ENCODE data around the gene MLIP. TPM values are rescaled to one million over a fixed set of nuclear protein-coding genes. Genes with fewer than 3 reads are reported as not detected.

MLIP gene
- total and polyA plus RNA-seq, 2 donors from 2014 or later = 1.7 to 2.4 TPM

DNA sequence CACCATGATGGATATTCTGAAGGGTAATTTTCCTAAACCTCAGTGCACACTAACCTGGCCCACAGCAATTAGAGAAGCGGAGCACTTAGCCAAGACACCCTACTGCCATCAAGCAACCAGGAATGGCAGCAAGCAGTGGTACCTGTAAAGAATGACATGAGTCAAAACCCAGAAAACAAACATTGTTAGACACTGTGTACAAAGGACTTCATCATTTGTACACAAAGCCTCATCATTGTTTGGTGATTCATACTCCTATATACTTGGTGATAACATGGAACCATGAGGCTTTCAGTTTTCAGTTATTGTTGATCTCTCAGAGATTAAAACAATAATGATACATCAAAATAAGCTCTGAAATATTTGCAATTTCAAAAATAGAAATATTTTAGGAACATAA lies 74.6 kb downstream of the MLIP start:
- no peaks in the 10 kb centered on the region for H3K4me1 ChIP-seq (ENCODE audit: control insufficient read depth in 2 of 3, insufficient read depth in 2 of 3, low read depth in 1 of 3, low read length in 3 of 3)
- no peaks in the 10 kb centered on the region for H3K27me3 ChIP-seq (ENCODE audit: control insufficient read depth, insufficient read depth, low read length)
- TF ChIP-seq, protein P1, sequence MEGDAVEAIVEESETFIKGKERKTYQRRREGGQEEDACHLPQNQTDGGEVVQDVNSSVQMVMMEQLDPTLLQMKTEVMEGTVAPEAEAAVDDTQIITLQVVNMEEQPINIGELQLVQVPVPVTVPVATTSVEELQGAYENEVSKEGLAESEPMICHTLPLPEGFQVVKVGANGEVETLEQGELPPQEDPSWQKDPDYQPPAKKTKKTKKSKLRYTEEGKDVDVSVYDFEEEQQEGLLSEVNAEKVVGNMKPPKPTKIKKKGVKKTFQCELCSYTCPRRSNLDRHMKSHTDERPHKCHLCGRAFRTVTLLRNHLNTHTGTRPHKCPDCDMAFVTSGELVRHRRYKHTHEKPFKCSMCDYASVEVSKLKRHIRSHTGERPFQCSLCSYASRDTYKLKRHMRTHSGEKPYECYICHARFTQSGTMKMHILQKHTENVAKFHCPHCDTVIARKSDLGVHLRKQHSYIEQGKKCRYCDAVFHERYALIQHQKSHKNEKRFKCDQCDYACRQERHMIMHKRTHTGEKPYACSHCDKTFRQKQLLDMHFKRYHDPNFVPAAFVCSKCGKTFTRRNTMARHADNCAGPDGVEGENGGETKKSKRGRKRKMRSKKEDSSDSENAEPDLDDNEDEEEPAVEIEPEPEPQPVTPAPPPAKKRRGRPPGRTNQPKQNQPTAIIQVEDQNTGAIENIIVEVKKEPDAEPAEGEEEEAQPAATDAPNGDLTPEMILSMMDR (IDR thresholded peaks at IDR 0.05; ENCODE audit: borderline replicate concordance, extremely low read depth, insufficient read depth) = no peak
- FAIRE-seq = no peak
- no peaks in the 10 kb centered on the region for H3K36me3 ChIP-seq (ENCODE audit: control insufficient read depth in 2 of 3, insufficient read depth in 3 of 3, low read length in 3 of 3)
- no peak for DNase-seq
- H3K9ac ChIP-seq (ENCODE audit: low read length in 3 of 3) = no peak overlapping the region
- no peaks in the 10 kb centered on the region for H3K9me3 ChIP-seq (ENCODE audit: control insufficient read depth in 2 of 3, insufficient read depth in 1 of 3, low read length in 3 of 3)
- no peak overlapping the region for H3K4me3 ChIP-seq (ENCODE audit: low read length in 3 of 3)
- no peak overlapping the region for H3K27ac ChIP-seq (ENCODE audit: low read depth in 2 of 2, low read length in 2 of 2)
- intact Hi-C loops (cut with DNase I) = no loop called here

DNA sequence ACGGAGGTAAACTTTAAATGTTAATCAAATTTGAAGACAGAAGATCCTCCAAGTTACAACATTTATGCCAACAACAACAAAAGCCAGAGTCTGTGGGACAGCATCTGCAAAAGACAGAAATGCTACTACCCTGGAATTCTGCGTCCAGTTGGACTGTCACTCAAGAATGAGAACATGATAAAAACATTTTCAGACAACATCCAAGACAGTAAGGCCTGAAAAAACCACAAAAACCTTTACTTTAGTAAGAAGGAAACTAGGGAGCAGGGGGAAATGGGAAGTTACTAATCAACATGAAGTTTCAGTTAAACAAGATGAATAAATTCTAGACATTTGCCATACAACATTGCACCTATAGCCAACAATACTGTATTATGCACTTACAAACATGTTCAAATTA lies 77.6 kb downstream of the MLIP start:
- H3K27ac ChIP-seq (ENCODE audit: low read depth in 2 of 2, low read length in 2 of 2) = no peak overlapping the region
- no peak overlapping the region for H3K4me3 ChIP-seq (ENCODE audit: low read length in 3 of 3)
- no peak overlapping the region for H3K9ac ChIP-seq (ENCODE audit: low read length in 3 of 3)
- intact Hi-C loops (cut with DNase I) = no loop called here
- no peaks in the 10 kb centered on the region for H3K4me1 ChIP-seq (ENCODE audit: control insufficient read depth in 2 of 3, insufficient read depth in 2 of 3, low read depth in 1 of 3, low read length in 3 of 3)
- no peaks in the 10 kb centered on the region for H3K36me3 ChIP-seq (ENCODE audit: control insufficient read depth in 2 of 3, insufficient read depth in 3 of 3, low read length in 3 of 3)
- no peaks in the 10 kb centered on the region for H3K9me3 ChIP-seq (ENCODE audit: control insufficient read depth in 2 of 3, insufficient read depth in 1 of 3, low read length in 3 of 3)
- TF ChIP-seq, protein P1 (IDR thresholded peaks at IDR 0.05; ENCODE audit: borderline replicate concordance, extremely low read depth, insufficient read depth) = no peak
- FAIRE-seq (no peak), DNase-seq (no peak)
- no peaks in the 10 kb centered on the region for H3K27me3 ChIP-seq (ENCODE audit: control insufficient read depth, insufficient read depth, low read length)

DNA sequence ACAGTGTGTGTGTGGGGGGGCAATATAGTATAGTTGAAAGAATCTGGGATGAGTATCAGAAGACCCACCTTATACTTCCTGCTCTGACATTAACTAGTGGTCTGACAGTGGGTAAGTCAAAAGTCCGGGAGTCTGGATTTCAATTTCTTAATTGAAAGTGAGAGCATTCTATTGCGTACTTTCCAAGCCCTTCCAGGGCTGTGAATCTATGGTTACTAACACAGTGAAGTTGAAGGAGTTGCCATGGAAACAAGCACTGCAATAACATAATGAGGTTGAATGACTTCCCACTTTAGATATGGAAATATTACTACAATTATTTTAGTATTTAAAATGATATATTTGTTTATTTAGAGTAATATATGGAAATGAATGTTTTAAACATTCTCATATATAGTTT lies 80.2 kb downstream of the MLIP start:
- FAIRE-seq (no peak), DNase-seq (peak in 2 of 5 donors; percentile 16 to 49)
- H3K27me3 ChIP-seq (ENCODE audit: control insufficient read depth, insufficient read depth, low read length) = no peaks in the 10 kb centered on the region
- intact Hi-C loops (cut with DNase I) = no loop called here
- TF ChIP-seq, protein P1 (IDR thresholded peaks at IDR 0.05; ENCODE audit: borderline replicate concordance, extremely low read depth, insufficient read depth) = no peak
- no peak overlapping the region for H3K4me3 ChIP-seq (ENCODE audit: low read length in 3 of 3)
- H3K27ac ChIP-seq (ENCODE audit: low read depth in 2 of 2, low read length in 2 of 2) = no peak overlapping the region
- no peaks in the 10 kb centered on the region for H3K9me3 ChIP-seq (ENCODE audit: control insufficient read depth in 2 of 3, insufficient read depth in 1 of 3, low read length in 3 of 3)
- no peak overlapping the region for H3K9ac ChIP-seq (ENCODE audit: low read length in 3 of 3)
- no peaks in the 10 kb centered on the region for H3K4me1 ChIP-seq (ENCODE audit: control insufficient read depth in 2 of 3, insufficient read depth in 2 of 3, low read depth in 1 of 3, low read length in 3 of 3)
- H3K36me3 ChIP-seq (ENCODE audit: control insufficient read depth in 2 of 3, insufficient read depth in 3 of 3, low read length in 3 of 3) = no peaks in the 10 kb centered on the region

DNA sequence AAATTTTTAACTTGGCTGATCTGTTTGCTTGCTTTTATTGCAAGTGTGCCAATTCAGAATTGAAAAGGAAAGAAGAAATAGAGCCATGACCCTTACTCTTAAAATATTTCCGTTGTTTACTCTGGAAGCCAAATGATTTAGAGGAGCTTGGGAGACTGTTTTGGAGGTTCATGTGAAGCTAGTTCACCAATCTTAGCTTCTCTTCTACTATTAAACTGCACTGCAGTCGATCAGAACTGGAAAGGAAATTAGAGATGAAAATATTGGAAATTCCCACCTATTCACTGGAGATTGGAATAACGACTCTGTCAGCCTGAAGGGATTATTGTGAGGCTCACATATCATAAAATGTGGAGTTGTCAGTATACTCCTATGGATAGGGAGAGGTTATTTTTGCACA lies 81.8 kb downstream of the MLIP start:
- Histone ChIP-seq H3K9me3 (ENCODE audit: control insufficient read depth in 2 of 3, insufficient read depth in 1 of 3, low read length in 3 of 3) (no peaks in the 10 kb centered on the region), H3K9ac (ENCODE audit: low read length in 3 of 3) (no peak overlapping the region), H3K27me3 (ENCODE audit: control insufficient read depth, insufficient read depth, low read length) (no peaks in the 10 kb centered on the region), H3K4me1 (ENCODE audit: control insufficient read depth in 2 of 3, insufficient read depth in 2 of 3, low read depth in 1 of 3, low read length in 3 of 3) (no peaks in the 10 kb centered on the region), H3K4me3 (ENCODE audit: low read length in 3 of 3) (no peak overlapping the region), H3K27ac (ENCODE audit: low read depth in 2 of 2, low read length in 2 of 2) (no peak overlapping the region), H3K36me3 (ENCODE audit: control insufficient read depth in 2 of 3, insufficient read depth in 3 of 3, low read length in 3 of 3) (no peaks in the 10 kb centered on the region)
- FAIRE-seq (no peak), DNase-seq (peak in 1 of 5 donors; percentile 1)
- intact Hi-C loops (cut with DNase I) = no loop called here
- TF ChIP-seq, protein P1 (IDR thresholded peaks at IDR 0.05; ENCODE audit: borderline replicate concordance, extremely low read depth, insufficient read depth) = no peak

All from kidney (tissue), 14 donors.